Activated B cell treated with CpG ODN at 0.5 μM for 24 hours (primary cell): Measurements from ENCODE around the gene SLC66A2. TPM values are rescaled to one million over a fixed set of nuclear protein-coding genes. Genes with fewer than 3 reads are reported as not detected.

Experiments used
- ATAC-seq: fragments of 200-7000 bp; cut with Tn5 transposase; one replicate; pipeline ENCODE4 v1.10.0; 2021; ENCODE audit warnings: low read depth, mild to moderate bottlenecking, moderate library complexity
- CTCF ChIA-PET: fragments of 350-600 bp; sonication (Branson Sonifier 250); formaldehyde crosslinking; loops from one replicate; lab custom pipeline; 2021; ENCODE audit warnings: antibody characterized with exemption; lab: Charles Lee
- POLR2A ChIA-PET: fragments of 350-600 bp; sonication (Branson Sonifier 250); formaldehyde crosslinking; loops from one replicate; lab custom pipeline; 2021; ENCODE audit warnings: antibody characterized with exemption; lab: Charles Lee
- DNase-seq: peaks from one replicate; pipeline ENCODE4 v3.0.0; 2022
- H3K27ac Mint-ChIP-seq: one replicate; pipeline ENCODE4 v1.8.0; 2020; ENCODE audit warnings: mixed read lengths
- H3K27me3 Mint-ChIP-seq: one replicate; pipeline ENCODE4 v1.8.0; 2021; ENCODE audit warnings: mixed read lengths
- H3K36me3 Mint-ChIP-seq: one replicate; pipeline ENCODE4 v1.8.0; 2021; ENCODE audit warnings: low read depth, mixed read lengths
- H3K4me1 Mint-ChIP-seq: one replicate; pipeline ENCODE4 v1.8.0; 2021; ENCODE audit warnings: mixed read lengths
- H3K4me3 Mint-ChIP-seq: one replicate; pipeline ENCODE4 v1.8.0; 2020; ENCODE audit warnings: mild to moderate bottlenecking, mixed read lengths
- H3K9me3 Mint-ChIP-seq: one replicate; pipeline ENCODE4 v1.8.0; 2020; ENCODE audit warnings: mixed read lengths
- intact Hi-C: fragments of 100-400 bp; cut with micrococcal nuclease; formaldehyde crosslinking; loops from one replicate; pipeline ENCODE4 v1.15.1; 2024
- total RNA-seq: library from RNA; stranded (reverse); gene quantifications from 2 replicates; pipeline ENCODE4 v1.2.3, GENCODE V29; 2022
- TF ChIP-seq, protein P1 (sequence below): fragments of 200-600 bp; IDR thresholded peaks from one replicate; pipeline ENCODE4 v1.8.0; 2022; ENCODE audit warnings: antibody characterized with exemption, mild to moderate bottlenecking

The SLC66A2 gene
- total RNA-seq, 1 donor from 2014 or later: 36.4 TPM

DNA sequence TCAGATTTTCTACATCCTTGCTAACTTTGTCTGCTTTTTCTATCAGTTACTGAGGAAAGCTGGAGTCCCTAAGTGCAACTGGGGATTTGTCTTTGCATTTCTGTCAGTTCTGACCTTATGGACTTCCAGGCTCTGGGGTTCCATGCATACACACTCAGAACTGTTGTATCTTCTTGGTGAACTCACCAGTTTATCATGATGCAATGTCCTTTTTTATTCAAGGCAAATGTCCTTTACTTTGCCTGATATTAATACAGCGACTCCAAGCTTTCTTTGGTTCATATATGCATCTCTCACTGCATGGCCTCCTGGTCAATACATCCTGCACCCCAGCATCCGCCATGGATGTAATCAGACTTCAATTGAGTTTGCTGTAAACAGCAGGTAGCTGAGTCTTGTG, 44.7 kb downstream of the SLC66A2 start:
- Mint-ChIP-seq H3K36me3 (peaks cover 43% of the 10 kb centered on the region), H3K4me1 (no peaks in the 10 kb centered on the region), H3K9me3 (no peaks in the 10 kb centered on the region), H3K27me3 (no peaks in the 10 kb centered on the region), H3K4me3 (no peak overlapping the region), H3K27ac (no peak overlapping the region)
- no peak for DNase-seq
- TF ChIP-seq, protein P1, sequence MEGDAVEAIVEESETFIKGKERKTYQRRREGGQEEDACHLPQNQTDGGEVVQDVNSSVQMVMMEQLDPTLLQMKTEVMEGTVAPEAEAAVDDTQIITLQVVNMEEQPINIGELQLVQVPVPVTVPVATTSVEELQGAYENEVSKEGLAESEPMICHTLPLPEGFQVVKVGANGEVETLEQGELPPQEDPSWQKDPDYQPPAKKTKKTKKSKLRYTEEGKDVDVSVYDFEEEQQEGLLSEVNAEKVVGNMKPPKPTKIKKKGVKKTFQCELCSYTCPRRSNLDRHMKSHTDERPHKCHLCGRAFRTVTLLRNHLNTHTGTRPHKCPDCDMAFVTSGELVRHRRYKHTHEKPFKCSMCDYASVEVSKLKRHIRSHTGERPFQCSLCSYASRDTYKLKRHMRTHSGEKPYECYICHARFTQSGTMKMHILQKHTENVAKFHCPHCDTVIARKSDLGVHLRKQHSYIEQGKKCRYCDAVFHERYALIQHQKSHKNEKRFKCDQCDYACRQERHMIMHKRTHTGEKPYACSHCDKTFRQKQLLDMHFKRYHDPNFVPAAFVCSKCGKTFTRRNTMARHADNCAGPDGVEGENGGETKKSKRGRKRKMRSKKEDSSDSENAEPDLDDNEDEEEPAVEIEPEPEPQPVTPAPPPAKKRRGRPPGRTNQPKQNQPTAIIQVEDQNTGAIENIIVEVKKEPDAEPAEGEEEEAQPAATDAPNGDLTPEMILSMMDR: no peak
- intact Hi-C loops: no loop called here
- CTCF ChIA-PET: no interaction called here
- no peak for ATAC-seq
- POLR2A ChIA-PET: no interaction called here

GRCh38 chr18:79905993-79906392, 45.5 kb downstream of the SLC66A2 start:
- H3K9me3 Mint-ChIP-seq: no peaks in the 10 kb centered on the region
- DNase-seq: no peak
- H3K4me1 Mint-ChIP-seq: no peaks in the 10 kb centered on the region
- H3K27me3 Mint-ChIP-seq: no peaks in the 10 kb centered on the region
- H3K4me3 Mint-ChIP-seq: no peak overlapping the region
- no peak overlapping the region for H3K27ac Mint-ChIP-seq
- POLR2A ChIA-PET: no interaction called here
- TF ChIP-seq, protein P1: no peak
- peaks cover 46% of the 10 kb centered on the region for H3K36me3 Mint-ChIP-seq
- CTCF ChIA-PET: no interaction called here
- intact Hi-C loops: no loop called here
- ATAC-seq: no peak

GRCh38 chr18:79905389-79905911, 46.0 kb downstream of the SLC66A2 start:
- Mint-ChIP-seq H3K27me3 (no peaks in the 10 kb centered on the region), H3K36me3 (peaks cover 44% of the 10 kb centered on the region), H3K4me1 (no peaks in the 10 kb centered on the region), H3K9me3 (no peaks in the 10 kb centered on the region), H3K4me3 (no peak overlapping the region), H3K27ac (no peak overlapping the region)
- no peak for ATAC-seq
- DNase-seq: no peak
- CTCF ChIA-PET: no interaction called here
- TF ChIP-seq, protein P1: no peak
- intact Hi-C loops: no loop called here
- POLR2A ChIA-PET: no interaction called here

DNA sequence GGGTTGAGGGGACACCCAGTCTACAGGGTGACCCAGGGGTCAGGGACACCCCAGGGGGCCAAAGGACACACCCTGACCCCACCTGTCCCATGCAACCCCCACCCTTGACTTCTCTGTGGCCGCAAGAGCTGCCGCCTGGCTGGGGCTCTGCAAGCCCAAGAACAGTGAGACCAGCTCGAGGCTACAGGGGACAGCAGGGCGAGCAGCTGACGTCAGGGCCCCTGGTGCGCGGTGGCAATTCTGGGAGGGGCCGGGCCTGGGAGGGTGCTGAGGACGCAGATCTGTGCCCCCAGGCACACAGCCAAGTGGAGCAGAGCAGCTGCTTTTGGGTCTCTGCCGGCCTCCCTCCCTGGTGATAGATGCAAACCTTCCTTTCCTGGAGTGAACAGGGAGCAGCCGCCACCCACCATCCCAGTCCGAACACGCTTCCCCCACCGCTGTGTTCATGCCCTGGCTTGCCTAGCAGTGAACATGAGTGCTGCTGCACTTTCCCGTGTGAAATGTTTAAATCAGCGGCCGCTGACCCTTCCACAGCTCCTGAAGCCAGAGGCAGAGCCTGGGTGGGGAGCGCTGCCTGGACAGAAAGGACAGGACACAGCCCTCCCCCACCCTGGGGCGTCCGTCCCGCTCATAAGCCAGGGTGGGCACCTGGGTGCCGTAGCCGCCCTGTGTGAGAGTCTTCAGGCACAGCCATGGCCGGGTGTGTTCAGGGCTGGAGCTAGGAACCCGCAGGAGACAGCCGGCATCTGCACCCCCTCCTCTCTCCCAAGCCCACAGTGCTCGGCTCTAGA, 46.9 kb downstream of the SLC66A2 start:
- ChIA-PET POLR2A (no interaction called here), CTCF (no interaction called here)
- DNase-seq: no peak
- intact Hi-C loops: no loop called here
- Mint-ChIP-seq H3K4me3 (no peak overlapping the region), H3K36me3 (peaks cover 42% of the 10 kb centered on the region), H3K27me3 (no peaks in the 10 kb centered on the region), H3K27ac (no peak overlapping the region), H3K4me1 (no peaks in the 10 kb centered on the region), H3K9me3 (peaks cover 2% of the 10 kb centered on the region)
- TF ChIP-seq, protein P1: no peak
- ATAC-seq: no peak

DNA sequence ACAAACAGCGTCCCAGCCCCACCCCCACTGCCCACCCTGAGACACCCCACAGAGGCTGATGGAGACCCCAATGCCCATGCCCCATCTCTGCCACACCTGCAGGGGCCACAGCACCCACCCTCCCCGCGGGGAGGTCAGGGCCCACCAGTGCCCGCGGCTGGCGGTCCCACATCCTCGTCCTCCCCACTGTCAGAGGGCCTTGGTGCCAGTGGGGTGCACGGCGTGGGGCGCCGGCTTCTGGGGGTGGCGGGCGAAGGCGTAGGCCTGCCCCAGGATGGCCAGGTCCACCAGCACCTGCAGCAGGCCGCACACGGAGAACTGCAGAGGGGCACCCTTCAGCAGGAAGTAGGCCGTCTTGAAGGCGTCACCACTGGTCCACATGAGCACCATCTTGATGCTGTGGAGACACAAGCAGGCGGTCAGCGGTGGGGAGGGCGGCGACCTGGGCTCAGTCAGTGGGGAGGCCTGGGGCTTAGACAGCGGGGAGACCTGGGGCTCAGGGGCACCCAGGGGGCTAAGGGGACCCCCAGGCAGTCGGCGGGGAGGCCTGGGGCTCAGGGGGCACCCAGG, 47.6 kb downstream of the SLC66A2 start:
- no peak overlapping the region for H3K4me3 Mint-ChIP-seq
- ATAC-seq (no peak), DNase-seq (no peak)
- H3K9me3 Mint-ChIP-seq: peaks cover 2% of the 10 kb centered on the region
- H3K27ac Mint-ChIP-seq: no peak overlapping the region
- intact Hi-C loops: no loop called here
- peaks cover 36% of the 10 kb centered on the region for H3K36me3 Mint-ChIP-seq
- ChIA-PET CTCF (no interaction called here), POLR2A (no interaction called here)
- TF ChIP-seq, protein P1: no peak
- H3K4me1 Mint-ChIP-seq: no peaks in the 10 kb centered on the region
- no peaks in the 10 kb centered on the region for H3K27me3 Mint-ChIP-seq
